ENCODE results near the gene RPS15A.
"Not testable (repeated sequence)": the region's sequence is repeated elsewhere in the genome, so short reads cannot be mapped to it uniquely, and the experiment has no call there.

DNA sequence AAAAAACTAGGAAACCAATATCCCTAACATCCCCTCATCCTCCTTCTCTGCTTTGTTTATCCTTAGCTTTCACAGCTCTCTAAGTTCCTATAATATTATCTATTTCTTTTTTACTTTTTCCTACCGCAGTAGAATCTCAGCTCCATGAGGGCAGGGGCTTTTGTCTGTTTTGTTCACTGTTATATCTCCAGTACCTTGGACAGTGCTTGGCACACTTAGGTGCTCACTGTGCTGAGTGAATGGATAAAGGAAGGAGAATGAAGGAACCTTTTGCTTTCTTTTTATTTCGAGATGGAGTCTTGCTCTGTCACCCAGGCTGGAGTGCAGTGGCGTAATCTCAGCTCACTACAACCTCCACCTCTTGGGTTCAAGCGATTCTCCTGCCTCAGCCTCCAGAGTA is 51.4 kb downstream of the RPS15A start:
- TF ChIP-seq, protein P1, sequence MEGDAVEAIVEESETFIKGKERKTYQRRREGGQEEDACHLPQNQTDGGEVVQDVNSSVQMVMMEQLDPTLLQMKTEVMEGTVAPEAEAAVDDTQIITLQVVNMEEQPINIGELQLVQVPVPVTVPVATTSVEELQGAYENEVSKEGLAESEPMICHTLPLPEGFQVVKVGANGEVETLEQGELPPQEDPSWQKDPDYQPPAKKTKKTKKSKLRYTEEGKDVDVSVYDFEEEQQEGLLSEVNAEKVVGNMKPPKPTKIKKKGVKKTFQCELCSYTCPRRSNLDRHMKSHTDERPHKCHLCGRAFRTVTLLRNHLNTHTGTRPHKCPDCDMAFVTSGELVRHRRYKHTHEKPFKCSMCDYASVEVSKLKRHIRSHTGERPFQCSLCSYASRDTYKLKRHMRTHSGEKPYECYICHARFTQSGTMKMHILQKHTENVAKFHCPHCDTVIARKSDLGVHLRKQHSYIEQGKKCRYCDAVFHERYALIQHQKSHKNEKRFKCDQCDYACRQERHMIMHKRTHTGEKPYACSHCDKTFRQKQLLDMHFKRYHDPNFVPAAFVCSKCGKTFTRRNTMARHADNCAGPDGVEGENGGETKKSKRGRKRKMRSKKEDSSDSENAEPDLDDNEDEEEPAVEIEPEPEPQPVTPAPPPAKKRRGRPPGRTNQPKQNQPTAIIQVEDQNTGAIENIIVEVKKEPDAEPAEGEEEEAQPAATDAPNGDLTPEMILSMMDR (conservative IDR thresholded peaks at IDR 0.05) = not testable (repeated sequence)
- not testable (repeated sequence) for TF ChIP-seq EZH2 (IDR thresholded peaks at IDR 0.05; ENCODE audit: low read depth)

Measured in PC-9 (cell line).